Dermis microvascular lymphatic vessel endothelial cell (primary cell): Measurements from ENCODE around the gene SLX4IP. TPM values are rescaled to one million over a fixed set of nuclear protein-coding genes. Genes with fewer than 3 reads are reported as not detected.

Experiments used
- DNase-seq, 2 donors: peaks; one replicate each; pipeline versions ENCODE4 v3.0.0 to v3.0.0-alpha.2; 2010; ENCODE audit warnings: low read depth in 2 of 2
- total RNA-seq: library from RNA; depleted of rRNA; stranded (reverse); fragments of >200 nt; gene quantifications from 2 replicates; pipeline ENCODE4 v1.2.1, GENCODE V29; 2014

SLX4IP gene
- total RNA-seq, 1 donor from 2014 or later: 2.6 TPM

DNA sequence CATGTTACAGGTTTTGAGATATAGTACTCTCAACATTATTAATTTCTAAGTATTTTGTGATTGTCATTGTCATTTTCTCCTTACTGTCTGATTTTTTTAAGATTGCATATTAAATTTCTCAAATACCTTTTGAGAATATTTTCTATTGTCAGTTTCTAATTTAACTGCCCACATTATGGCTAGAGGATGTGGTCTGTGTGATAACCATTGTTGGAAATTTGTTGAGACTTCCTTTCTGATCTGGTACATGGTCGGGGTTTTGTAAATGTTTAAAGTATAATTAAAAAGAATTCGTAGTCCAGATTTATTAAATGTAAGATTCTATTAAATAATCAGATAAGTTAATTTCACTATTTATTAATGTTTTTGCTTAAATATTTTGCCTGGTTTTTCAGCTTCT lies 60.1 kb downstream of the SLX4IP start:
- no peak for DNase-seq

DNA sequence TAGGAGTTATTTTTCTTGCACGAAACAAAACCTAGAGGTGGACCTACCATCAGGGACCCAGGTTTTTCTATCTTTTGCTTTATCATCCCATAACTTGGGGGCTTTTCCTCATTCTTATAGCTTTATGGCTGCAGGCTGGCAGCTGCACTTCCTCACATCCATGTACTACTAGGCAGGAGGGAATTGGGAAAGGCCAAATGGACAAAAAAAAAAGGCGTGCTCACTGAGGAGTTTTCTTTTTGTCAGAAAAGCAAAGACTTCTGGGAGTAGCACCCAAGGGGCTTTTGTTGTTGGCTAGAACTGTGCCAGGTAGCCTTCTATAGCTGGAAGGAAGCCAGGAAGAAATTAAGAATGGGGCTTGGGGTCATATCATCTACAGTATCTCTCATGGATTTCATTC lies 61.4 kb downstream of the SLX4IP start:
- DNase-seq: no peak

DNA sequence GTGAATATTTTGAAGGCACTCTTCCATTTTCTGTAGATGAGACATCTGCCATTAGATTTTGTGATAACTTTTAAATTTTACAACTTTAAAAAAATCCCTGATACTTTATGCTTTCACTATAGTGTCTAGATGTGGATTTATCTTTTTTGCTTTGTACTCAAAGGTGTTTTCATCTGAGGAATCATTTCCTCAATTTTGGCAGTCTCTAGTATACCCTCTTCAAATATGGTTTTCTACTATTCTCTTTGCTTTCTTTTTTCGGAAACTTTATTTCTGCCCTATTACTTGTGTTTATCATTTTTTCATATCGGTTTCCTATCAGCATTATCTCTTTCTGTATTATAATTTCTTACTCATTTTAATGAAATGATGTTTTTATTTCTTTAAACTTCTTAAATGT lies 62.2 kb downstream of the SLX4IP start:
- DNase-seq: no peak

DNA sequence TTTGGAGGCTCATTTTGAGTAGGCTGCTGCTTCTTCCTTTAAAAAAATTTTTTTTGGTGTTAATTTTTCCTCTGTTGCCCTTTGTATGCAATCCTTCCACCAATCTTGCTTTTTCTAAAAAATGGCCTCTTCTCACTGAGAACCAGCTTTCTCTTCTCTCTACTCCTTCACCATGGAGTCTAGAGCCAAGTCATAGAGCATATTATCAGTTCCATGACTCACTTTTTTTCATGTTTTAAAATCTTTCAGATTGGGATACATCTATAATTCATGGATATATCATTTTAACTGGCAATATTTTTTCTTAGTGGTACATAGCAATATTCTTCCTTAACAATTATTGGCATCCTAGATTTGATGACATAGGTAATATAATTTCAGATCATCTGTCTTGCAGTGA lies 62.7 kb downstream of the SLX4IP start:
- DNase-seq: no peak

DNA sequence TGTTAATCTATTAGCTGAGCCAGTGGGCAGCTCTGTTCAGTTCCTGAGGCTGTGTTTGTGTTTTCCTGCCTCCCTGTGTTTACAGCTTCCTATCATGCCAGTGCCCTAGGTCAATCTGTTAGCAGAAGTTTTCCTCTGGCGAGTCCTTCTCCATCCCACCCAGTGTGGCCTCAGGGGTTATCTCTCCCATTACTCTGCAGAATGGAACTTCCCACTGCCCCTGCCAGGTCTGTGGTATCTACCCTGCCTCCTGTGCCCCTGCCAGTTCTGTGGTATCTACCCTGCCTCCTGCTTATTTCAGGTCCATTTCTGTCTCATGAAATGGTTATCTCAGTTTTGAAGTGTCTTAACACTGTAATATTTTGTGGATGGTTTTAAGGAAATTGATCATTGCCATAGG lies 63.1 kb downstream of the SLX4IP start:
- DNase-seq: peak in 1 of 2 donors; percentile 32

DNA sequence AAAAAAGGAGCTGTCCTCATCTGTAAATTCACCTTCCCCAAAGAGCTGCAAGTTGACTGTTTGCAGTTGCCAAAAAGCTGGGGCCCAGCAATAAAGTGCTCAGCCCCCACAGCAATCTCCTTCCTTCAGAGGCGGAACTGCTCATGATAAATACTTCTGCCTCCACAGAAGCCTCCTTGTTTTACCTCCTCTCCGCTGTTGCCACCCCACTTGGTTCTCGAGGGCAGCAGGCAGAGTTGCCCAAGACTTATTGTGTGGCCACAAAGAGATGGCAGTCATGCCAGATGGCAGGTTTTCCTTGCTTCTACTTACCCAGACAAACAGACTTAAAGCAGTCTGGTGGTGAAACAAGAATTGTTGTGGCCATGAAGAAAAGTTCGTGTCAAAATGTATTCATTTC lies 66.3 kb downstream of the SLX4IP start:
- DNase-seq: no peak

DNA sequence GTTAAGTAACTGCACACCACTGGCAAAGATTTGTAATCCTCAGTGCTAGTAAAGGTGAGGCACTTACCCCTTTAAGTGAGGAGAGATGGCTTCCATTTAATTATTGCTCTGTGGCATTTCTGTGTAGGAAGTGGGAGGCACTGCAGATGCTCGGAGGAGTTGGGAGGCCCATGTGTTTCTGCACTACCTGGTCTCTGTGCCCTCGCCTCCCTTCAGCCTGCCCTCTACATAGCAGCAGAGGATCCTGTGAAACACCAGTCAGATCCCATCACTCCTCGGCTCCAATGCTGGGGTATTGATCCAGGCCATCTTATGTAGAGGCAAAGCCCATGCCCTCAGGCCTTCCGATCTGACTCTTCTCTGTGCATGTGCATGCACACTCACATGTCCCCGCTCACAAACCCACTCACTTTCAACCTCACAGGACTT lies 67.0 kb downstream of the SLX4IP start:
- DNase-seq: no peak

DNA sequence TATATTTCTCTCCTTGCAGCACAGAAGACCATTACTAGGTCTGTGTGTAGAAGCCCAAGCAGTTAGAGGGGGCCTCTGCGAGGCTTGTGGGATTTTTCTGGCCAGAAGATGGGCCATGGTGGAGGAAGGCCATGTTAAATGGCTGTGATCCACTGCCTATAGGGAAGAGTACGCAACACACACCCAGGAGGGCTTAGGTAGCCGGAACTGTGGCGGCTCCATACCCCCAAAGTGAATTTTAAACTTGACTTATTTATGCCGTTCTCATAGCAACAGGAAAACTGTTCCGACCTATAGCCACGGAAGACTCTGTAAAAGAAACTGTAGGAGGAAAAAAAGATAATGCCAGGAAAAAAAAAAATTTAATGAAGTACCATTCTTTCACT lies 69.5 kb downstream of the SLX4IP start:
- no peak for DNase-seq

DNA sequence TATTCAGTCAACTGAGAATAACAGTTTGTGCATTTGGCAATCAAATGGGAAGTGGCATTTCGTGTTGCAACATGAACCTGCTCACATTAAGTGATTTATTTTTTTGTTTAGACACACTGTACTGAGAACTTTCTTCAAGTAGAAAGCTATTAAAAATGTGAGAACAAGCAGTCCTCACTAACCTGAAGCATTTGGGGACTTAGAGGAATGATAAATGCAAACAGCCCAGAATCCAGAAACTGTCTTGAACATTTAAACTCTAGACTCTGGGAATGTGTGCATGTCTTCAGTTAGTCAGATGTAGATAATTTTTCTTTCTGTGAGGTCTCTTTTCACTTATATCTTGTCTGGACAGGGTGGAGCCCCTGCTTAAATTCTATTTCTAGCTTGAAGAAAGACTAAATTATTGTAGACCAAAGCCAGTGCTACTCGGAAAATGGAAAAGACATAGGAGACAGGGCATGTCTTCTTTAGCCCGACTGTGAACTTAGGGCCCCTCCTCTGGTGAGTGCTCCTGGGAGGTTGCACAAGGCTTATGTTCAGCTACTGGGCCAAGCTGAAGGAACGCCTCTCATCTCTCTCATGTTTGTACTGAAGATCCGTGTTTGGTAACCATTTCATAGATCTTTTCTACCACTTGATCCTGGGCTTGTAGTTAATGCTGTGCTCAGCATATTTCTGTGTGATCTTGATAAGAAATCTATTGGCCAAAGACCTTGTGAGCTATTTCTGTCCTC lies 70.1 kb downstream of the SLX4IP start:
- no peak for DNase-seq

DNA sequence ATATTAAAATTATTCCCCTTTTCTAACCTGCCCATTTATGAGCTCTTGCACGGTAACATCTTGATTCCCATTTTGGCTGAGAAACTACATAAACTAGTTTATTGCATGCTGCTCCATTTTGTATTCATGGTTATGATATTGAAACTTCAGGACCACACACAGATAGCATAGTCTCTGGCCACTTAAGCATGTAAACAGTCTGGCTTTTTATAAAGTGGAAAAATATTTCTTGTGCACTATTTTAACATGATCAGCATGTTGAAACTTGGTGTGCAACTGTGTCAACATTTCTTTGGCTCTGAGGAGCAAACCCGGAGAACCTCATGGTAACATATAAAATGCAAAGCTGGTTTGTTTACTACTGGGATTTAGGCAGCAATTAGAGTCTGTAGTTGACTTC lies 70.7 kb downstream of the SLX4IP start:
- DNase-seq: no peak

DNA sequence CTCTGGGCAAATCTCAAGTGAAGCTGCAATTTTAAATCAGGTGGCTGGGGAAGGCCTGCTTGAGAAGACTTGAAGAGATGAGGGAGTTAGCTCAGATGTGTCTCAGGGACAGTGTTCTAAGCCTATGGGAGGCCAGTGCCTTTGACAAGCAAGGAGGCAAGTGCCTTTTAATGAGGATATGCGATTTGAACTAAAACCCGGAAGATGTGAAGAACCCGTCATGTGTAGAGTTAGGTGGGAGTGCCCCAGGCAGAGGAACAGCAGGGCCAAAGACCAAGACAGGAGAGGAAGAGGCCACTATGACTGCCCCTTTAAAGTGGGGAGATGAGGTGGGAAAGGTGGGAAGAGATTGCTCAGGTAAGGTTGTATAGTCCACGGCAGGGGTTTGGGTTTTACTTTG lies 71.9 kb downstream of the SLX4IP start:
- DNase-seq: no peak

DNA sequence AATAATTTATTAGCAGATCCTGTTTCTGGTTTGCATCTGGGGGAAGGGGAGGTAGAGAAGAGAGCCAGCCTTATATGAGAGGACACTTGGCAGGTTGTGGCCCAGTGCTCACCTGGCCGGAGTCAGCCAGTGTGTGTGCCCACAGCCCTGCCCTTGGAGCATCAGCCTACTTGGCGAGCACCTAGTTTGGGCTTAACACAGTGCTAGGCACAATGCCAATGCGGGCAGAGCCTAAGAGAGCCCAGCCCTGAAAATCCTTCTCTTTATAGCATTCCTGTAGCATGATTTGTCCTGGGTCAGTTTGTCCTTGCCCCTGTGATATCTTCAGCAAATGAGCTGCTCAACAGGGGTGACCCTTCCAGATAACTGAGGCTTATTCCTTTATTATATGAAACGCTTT lies 73.0 kb downstream of the SLX4IP start:
- no peak for DNase-seq

DNA sequence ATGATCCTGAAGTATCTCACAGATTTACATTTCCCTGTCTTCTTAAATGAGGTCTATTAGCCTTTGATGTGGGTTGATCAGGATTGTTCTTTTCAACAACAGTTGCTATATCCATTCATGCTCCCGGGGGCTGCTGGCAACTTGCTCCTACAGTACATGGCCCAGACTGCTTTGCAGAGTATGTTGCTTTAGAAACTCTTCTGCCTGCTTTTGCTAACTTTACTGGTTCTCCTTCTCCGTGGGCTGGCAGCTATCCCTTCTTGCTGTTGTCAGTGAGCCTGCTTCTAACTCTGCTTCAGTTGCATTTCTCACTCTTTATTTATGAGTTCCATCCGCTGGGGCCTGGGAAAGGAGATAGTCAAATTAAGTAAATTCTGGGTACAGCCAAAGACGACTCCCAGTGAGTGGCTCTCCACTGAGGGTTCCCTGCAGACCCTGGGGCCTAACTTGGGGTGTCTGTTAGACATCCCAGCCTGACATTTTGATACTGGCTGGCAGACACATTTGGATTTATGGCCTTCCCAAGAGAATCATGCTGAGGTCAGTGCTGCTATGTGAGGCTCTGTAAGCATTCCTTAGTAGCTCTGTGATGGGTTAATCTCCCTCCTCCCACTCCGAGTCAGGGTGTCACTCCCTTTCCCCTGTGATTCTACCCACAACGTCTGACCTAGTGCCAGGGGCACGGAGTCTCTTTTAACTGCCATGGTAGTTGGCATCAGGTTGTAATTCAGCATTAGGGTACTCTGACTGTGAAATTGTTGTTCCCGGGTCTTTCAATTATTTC lies 73.6 kb downstream of the SLX4IP start:
- no peak for DNase-seq

DNA sequence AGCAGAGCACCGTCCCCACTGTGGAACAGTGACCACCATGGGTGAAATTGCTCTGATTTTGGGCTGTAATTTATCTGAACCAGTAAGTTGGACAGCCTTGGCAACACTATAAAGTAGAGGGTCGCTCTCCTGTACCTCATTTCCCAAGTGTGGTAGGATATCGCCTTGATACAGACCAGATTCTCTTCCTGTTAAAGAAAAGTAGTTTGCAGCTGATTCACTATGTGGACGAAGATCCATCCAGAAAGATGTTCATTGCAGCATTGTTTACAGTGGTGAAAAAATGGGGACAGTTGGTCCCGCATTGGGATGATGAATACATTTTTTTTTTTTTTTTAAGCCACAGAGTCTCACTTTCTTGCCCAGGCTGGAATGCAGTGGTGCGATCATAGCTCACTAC lies 74.3 kb downstream of the SLX4IP start:
- no peak for DNase-seq

DNA sequence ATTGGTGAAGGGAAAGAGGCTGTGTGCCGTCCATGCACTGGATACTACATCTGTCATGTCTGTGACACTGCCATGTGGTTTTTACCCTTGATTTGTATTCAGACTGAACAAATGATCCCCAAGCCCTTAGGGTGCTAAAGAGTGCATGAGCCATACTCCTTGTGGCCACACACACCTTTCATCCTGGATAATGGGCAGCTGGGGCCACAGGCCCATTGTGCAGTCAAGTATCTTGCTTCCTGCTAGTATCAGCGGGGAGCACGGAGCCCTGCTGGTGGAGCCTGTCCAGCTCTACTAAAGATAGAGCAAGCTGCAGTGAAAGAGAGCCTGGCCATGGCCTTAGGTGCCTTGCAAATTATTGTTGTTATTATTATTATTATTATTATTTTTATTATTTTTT lies 75.1 kb downstream of the SLX4IP start:
- no peak for DNase-seq

DNA sequence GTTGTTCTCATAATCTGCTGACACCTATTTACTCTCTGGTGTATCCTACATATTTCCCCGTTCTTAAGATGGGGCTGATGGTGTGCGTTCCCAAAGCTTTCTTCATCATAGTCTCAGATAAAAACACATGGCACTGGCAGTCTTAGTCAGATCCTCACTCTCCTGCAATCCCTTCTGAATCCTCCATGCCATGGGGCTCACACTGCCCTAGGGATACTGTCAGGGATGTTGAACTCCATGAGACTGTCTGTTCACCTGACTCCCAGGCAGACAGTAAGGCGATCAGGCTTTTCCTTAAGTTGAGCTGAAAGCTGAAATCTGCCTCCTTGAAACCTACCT lies 76.0 kb downstream of the SLX4IP start:
- DNase-seq: peak in 1 of 2 donors; percentile 19

DNA sequence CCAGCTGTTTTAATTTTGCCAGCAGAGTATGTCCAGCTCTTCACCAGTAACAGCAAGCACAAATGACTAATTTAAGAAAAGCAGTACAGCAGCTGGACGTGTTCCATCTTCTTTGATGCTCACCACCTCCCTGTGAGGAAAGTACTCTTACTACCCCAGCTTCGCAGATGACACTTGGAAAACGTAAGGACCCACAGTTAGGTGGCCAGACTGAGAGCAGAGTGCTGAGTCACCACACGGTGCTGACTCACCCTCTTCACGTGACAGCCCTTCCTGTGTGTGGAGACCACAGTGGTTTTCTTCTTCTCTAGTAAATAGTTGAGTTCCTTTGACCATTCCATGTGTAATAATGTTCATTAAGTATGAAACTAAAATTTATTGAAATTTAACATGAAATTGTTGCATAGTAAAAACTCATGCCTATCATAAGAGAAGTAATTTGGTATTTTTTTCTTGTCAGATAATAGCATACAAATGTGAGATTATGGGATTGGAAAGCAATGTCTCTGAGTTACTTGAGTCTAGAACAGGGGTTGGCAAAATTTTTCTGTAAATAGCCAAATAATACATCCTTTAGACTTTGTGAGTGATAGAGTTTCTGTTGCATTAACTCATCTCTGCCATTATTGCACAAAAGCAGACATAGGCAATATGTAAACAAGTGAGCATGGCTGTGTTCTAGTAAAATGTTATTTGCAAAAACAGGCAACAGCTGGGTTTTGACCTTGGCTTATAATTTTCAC lies 76.6 kb downstream of the SLX4IP start:
- DNase-seq: peak; percentile 52 to 95

DNA sequence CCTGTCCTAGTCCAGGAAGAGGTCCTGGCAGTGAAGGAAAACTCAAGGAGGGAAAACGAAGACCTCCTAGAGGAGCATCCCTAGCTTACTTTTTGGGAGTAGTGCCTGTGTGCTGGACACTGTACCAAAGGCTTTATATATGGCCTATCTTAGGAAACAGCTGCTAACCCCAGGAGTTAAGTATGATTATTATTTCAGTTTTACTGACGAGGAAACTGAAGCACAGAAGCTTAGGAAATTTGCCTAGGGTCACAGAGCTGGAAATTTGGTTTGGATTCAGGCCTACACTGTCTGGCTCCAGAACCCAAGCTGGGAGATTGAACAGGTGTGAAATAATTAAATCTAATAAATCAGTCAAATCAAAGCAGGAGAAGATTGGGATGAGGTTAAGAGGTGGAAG lies 78.0 kb downstream of the SLX4IP start:
- DNase-seq: peak; percentile 29 to 35

DNA sequence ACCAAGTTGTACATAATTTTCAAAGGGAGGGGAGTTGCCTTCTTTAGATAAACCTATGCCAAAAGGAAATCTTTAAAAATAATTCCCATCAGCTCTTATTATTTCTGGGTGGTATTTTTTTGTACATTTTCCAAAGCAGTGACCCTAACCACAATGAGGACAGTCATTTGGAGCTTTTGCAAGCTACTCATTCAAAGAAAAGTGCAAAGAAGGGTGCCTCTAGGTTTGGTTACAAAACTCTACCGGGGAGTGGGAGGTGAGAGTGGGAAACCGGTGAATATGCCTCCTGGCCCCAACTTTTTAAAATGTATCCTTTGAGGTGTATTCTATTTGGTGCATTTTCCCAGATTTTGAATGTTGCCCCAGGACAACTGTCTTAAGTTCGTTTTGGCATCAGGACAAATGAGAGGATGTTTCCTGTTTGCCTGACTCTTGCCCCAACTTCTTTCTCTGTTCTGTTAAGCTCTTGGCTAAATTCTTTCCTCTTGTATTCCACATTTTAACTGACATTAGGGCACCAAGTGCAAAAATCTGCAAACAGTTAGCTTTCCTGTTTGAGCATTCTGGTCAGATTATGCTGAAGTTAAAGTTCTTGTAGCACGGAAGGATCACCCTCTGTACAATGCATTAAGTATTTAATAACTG lies 78.9 kb downstream of the SLX4IP start:
- DNase-seq: peak in 1 of 2 donors; percentile 59

DNA sequence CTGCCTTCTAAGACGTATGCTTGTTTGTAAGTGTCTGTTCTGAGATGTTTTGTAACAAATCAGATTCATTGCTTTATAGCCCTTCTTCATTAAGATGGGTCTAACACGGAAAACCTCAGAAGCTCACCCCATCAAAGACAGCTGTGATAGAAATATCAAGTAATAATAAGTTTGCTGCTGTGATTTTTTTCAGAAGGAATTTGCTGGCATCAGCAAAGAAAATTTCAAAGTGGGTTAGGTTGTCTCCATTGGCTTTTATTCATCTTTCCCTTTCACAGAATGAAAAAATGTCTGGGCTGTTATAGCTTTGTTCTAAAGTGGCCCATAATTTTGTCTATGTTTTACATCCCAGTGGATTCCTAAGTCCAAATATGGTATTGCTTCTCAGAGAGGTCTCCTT lies 81.4 kb downstream of the SLX4IP start:
- no peak for DNase-seq

DNA sequence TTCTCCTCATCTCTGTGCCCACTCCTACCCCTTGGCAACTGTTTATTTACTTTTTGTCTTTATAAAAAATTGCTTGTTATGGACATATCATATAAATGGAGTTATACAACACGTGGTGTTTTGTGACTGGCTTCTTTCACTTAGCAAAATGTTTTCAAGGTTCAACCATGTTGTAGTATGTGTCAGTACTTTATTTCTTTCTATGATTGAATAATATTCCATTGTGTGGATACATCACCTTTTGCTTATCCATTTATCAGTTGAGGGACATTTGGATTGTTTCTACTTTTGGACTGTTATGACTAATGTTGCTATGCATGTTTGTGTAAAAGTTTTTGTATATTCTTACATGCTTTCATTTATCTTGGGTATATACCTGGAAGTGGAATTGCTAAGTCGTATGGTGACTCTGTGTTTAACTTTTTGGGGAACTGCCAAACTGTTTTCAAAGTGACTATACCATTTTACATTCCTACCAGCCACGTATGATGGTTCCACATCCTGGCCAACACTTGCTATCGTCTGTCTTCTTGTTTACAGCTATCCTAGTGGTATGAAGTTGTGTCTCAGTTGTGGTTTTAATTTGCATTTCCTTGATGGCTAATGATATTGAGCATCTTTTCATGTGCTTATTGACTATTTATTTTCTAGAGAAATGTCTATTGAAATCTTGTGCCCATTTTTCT lies 84.4 kb downstream of the SLX4IP start:
- peak in 1 of 2 donors; percentile 50 for DNase-seq
